Adrenal gland (tissue), 5 donors: ENCODE data around the gene ENAM.

Source experiments
- POLR2A ChIP-seq, 2 donors: fragments of 450-650 bp; IDR thresholded peaks; one replicate each; pipeline ENCODE4 v1.6.1; 2017; ENCODE audit warnings: antibody characterized with exemption in 2 of 2, mild to moderate bottlenecking in 2 of 2, moderate library complexity in 1 of 2
- TF ChIP-seq, protein P1 (sequence below), 6 experiments: fragments of 450-650 bp in 4 of 6; fragments of 200-600 bp in 2 of 6; sonication (generic) in 1 of 6; IDR thresholded peaks; 1 replicate in 5 of 6; 2 replicates in 1 of 6; pipeline versions ENCODE4 v1.5.1 to v1.8.0; 2016 to 2021; ENCODE audit warnings: antibody characterized with exemption in 6 of 6, mild to moderate bottlenecking in 2 of 6, moderate library complexity in 1 of 6
- donor health status: DM: no; HTN: no; CAD: no.

DNA sequence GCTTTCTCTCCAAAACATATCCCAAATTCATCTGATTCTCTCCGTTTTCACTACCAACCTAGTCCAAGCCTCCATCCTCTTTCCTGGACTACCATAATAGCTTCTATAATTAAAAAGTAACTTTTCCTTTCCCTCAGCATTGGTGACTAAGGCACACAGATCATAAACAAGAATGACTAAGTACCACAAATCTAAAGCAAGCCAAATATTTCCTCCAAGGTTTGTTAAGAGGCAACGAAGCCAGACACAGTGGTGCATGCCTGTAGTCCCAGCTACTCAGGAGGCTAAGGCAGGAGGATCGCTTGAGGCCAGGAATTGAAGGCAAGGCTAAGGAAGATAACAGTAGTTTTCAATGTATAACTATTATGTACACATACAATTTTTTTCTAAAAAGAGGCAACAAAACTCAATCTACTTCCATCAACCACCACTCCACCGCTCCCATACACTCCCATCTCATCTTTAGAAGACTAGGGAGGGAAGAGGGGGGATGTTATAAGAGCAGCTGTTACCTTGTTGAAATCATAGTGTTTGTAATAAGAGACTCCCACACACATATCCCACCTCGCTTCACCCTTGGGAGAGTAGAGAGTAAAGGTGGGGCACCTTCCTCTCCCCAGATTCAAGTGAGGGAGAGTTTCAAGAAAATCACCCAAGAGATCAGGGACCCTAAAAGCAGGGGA, 41.9 kb downstream of the ENAM start:
- TF ChIP-seq, protein P1, sequence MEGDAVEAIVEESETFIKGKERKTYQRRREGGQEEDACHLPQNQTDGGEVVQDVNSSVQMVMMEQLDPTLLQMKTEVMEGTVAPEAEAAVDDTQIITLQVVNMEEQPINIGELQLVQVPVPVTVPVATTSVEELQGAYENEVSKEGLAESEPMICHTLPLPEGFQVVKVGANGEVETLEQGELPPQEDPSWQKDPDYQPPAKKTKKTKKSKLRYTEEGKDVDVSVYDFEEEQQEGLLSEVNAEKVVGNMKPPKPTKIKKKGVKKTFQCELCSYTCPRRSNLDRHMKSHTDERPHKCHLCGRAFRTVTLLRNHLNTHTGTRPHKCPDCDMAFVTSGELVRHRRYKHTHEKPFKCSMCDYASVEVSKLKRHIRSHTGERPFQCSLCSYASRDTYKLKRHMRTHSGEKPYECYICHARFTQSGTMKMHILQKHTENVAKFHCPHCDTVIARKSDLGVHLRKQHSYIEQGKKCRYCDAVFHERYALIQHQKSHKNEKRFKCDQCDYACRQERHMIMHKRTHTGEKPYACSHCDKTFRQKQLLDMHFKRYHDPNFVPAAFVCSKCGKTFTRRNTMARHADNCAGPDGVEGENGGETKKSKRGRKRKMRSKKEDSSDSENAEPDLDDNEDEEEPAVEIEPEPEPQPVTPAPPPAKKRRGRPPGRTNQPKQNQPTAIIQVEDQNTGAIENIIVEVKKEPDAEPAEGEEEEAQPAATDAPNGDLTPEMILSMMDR (IDR thresholded peaks at IDR 0.05) = no peak
- TF ChIP-seq POLR2A (IDR thresholded peaks at IDR 0.05) = no peak
